Natural killer cell (primary cell): ENCODE measurements around the gene ANXA9. TPM values are rescaled to one million over a fixed set of nuclear protein-coding genes. Genes with fewer than 3 reads are reported as not detected.

Experiments used
- ATAC-seq, 3 donors: fragments of 150-1000 bp in 2 of 3; fragments of 200-7000 bp in 1 of 3; cut with Tn5 transposase; 1 replicate in 1 of 3; 2 replicates in 2 of 3; pipeline ENCODE4 v1.10.0; 2021; ENCODE audit warnings: mild to moderate bottlenecking in 2 of 3, moderate library complexity in 2 of 3
- DNase-seq, 2 donors: peaks; one replicate each; pipeline versions ENCODE4 v3.0.0 to v3.0.0-alpha.2; 2013 to 2021; ENCODE audit warnings: mixed read lengths in 1 of 2
- H3K27ac ChIP-seq: one replicate; pipeline ENCODE4 v1.5.1; 2013; ENCODE audit warnings: mild to moderate bottlenecking, low read length
- H3K27me3 ChIP-seq: one replicate; pipeline ENCODE4 v1.6.1; 2013; ENCODE audit warnings: low read length; ENCODE audit not compliant: control insufficient read depth, insufficient read depth
- H3K36me3 ChIP-seq: one replicate; pipeline ENCODE4 v1.6.1; 2013; ENCODE audit warnings: low read length; ENCODE audit not compliant: control insufficient read depth, insufficient read depth
- H3K4me1 ChIP-seq: one replicate; pipeline ENCODE4 v1.6.1; 2013; ENCODE audit warnings: low read length; ENCODE audit not compliant: control insufficient read depth, insufficient read depth
- H3K4me3 ChIP-seq: one replicate; pipeline ENCODE4 v1.5.1; 2013; ENCODE audit warnings: low read length
- H3K9me3 ChIP-seq: one replicate; pipeline ENCODE4 v1.6.1; 2013; ENCODE audit warnings: low read length; ENCODE audit not compliant: control insufficient read depth, insufficient read depth
- H3K27ac Mint-ChIP-seq, 2 donors: one replicate each; pipeline ENCODE4 v1.8.0; 2022; ENCODE audit warnings: mild to moderate bottlenecking in 2 of 2, mixed read lengths in 2 of 2, moderate library complexity in 1 of 2
- H3K27me3 Mint-ChIP-seq, 2 donors: one replicate each; pipeline ENCODE4 v1.8.0; 2022; ENCODE audit warnings: low read depth in 2 of 2, mixed read lengths in 2 of 2
- H3K36me3 Mint-ChIP-seq: one replicate; pipeline ENCODE4 v1.8.0; 2022; ENCODE audit warnings: mixed read lengths
- H3K4me1 Mint-ChIP-seq, 2 donors: one replicate each; pipeline ENCODE4 v1.8.0; 2022; ENCODE audit warnings: mixed read lengths in 2 of 2
- H3K4me3 Mint-ChIP-seq: one replicate; pipeline ENCODE4 v1.8.0; 2022; ENCODE audit warnings: mild to moderate bottlenecking, moderate library complexity, mixed read lengths
- H3K9me3 Mint-ChIP-seq, 2 donors: one replicate each; pipeline ENCODE4 v1.8.0; 2022; ENCODE audit warnings: mixed read lengths in 2 of 2
- WGBS: methylation state at CpG from one replicate; pipeline ENCODE4 v1.1.7; 2013; ENCODE audit warnings: missing lambda C conversion rate; ENCODE audit not compliant: insufficient coverage; 5-methylcytosine and 5-hydroxymethylcytosine counted together
- intact Hi-C: fragments of 100-400 bp; cut with micrococcal nuclease; formaldehyde crosslinking; loops from one replicate; pipeline ENCODE4 v1.14.2; 2022
- total RNA-seq, 4 donors: library from RNA; stranded (reverse); fragments of 120-200 nt in 1 of 4; gene quantifications; one replicate each; pipeline versions ENCODE4 v1.2.3 to v1.2.4, GENCODE V29; 2013 to 2022
- TF ChIP-seq, protein P1 (sequence below): fragments of 200-600 bp; IDR thresholded peaks from one replicate; pipeline ENCODE4 v1.8.0; 2022; ENCODE audit warnings: antibody characterized with exemption

Gene ANXA9
- total RNA-seq, 3 donors from 2014 or later (not counting 1 experiment from before 2014, with no cell fraction given): 0.25 TPM; not detected in 2

DNA sequence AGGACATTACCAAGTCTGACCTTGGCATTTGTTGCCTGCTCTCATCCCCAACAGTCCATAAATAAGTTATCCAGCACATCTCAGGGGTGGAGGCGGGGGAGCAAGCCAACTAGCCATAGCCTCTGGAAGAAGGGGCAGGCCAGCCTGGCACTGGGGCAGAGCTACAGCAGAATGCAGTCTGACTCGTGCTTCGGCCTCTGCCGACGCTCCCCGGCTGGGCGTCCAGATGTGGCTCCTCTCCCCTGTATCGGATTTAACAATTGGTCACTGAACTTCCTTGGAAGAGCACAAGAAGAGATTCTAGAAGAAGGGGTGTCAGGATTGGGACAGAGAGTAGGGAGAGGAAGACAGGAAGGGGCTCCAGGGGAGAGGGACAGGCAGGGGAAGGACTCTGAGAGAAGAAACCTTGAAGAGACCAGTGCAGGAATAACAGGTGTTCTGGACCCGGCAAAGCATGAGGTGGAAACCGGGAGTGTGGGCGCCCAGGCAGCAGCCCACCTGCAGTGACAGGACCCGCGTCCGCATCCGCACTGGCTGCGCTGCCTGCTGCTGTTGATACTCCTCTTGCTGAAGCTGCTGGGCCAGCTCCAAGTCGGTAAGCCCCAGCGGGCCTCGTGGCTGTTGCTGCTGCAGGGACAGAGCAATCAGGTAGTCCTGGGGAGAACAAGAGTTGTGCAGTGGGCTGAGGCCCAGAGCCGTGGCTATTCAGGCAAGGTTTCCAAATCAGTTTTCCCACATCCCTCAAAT, 15.2 kb downstream of the ANXA9 start:
- H3K4me1 ChIP-seq: peaks cover 7% of the 10 kb centered on the region
- Mint-ChIP-seq H3K27me3 (no peaks in the 10 kb centered on the region), H3K4me1 (peaks cover 6% of the 10 kb centered on the region in 2 donors), H3K36me3 (no peaks in the 10 kb centered on the region), H3K27ac (peak overlapping the region in 1 of 2 donors; percentile 24), H3K9me3 (no peaks in the 10 kb centered on the region), H3K4me3 (no peak overlapping the region)
- no peaks in the 10 kb centered on the region for H3K27me3 ChIP-seq
- TF ChIP-seq, protein P1, sequence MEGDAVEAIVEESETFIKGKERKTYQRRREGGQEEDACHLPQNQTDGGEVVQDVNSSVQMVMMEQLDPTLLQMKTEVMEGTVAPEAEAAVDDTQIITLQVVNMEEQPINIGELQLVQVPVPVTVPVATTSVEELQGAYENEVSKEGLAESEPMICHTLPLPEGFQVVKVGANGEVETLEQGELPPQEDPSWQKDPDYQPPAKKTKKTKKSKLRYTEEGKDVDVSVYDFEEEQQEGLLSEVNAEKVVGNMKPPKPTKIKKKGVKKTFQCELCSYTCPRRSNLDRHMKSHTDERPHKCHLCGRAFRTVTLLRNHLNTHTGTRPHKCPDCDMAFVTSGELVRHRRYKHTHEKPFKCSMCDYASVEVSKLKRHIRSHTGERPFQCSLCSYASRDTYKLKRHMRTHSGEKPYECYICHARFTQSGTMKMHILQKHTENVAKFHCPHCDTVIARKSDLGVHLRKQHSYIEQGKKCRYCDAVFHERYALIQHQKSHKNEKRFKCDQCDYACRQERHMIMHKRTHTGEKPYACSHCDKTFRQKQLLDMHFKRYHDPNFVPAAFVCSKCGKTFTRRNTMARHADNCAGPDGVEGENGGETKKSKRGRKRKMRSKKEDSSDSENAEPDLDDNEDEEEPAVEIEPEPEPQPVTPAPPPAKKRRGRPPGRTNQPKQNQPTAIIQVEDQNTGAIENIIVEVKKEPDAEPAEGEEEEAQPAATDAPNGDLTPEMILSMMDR: no peak
- H3K4me3 ChIP-seq: no peak overlapping the region
- no peak overlapping the region for H3K27ac ChIP-seq
- ATAC-seq: no peak
- peaks cover 12% of the 10 kb centered on the region for H3K36me3 ChIP-seq
- no peak for DNase-seq
- no peaks in the 10 kb centered on the region for H3K9me3 ChIP-seq
- 94% methylated on average over 20 of the region's 20 CpGs for WGBS
- intact Hi-C loops: loop anchor here (2.0 to 5.0 kb wide), 2 partner anchors 18 to 740 kb away; partner anchors contain the start of gene CA14

DNA sequence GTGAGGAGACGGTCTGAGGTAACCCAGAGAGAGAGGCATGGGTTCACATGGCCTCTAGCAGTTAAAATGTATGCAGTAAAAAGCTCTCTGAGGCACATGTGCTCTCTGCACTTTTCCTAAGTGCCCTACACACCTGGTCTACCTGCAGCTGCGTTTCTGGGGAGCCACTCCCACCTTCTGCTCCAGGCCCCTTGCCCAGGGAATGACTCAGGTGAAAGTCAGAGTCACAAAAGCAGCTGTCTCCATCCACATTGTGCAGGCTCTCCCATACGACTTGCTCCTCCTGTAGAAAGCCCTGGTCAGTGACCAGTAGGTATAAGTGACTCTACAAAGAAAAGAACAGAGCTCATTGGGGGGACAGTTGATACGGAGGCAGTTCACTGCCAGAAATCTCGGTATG, 15.9 kb downstream of the ANXA9 start:
- Mint-ChIP-seq H3K4me1 (peaks cover 6 to 12% of the 10 kb centered on the region in 2 donors), H3K4me3 (no peak overlapping the region), H3K36me3 (no peaks in the 10 kb centered on the region), H3K27me3 (no peaks in the 10 kb centered on the region), H3K9me3 (no peaks in the 10 kb centered on the region), H3K27ac (no peak overlapping the region)
- Histone ChIP-seq H3K27me3 (no peaks in the 10 kb centered on the region), H3K4me3 (no peak overlapping the region), H3K9me3 (no peaks in the 10 kb centered on the region), H3K27ac (no peak overlapping the region), H3K36me3 (peaks cover 12% of the 10 kb centered on the region), H3K4me1 (peaks cover 13% of the 10 kb centered on the region)
- no peak for DNase-seq
- TF ChIP-seq, protein P1: no peak
- intact Hi-C loops: loop anchor here (2.0 to 5.0 kb wide), 2 partner anchors 19 to 741 kb away; partner anchors contain the start of gene CA14
- no peak for ATAC-seq
- WGBS: 90% methylated on average over 4 of the region's 5 CpGs

DNA sequence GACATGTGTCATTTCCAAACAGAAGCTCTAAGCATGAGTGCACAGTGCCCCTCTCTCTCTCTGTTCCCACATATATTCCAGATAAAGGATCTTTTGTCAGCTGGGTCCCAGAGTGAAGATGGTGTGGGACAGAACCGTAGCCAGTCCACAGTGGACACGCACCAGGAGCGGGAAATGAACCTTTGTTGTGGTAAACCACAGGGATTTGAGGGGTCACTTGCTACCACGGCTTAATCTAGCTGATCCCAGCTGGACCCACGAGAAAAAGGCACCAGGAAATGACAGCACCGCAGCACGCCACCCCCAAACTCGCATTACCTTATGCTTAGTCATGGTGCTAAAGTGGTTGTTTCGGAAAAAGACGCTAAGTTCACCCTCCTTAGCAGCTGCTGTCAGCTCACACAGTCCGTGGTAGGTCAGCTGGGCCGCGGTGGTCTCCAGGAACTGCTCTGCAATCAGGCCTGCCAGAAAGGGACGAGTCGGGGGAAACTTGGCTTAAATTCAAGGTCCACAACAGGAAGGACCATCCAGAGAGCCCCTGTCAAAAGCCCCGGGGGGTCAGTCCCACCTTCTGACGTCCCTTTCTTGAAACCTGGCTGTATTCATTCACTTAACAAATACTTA, 17.1 kb downstream of the ANXA9 start:
- TF ChIP-seq, protein P1: no peak
- peaks cover 12% of the 10 kb centered on the region for H3K36me3 ChIP-seq
- DNase-seq (no peak), ATAC-seq (peak in 2 of 3 donors; percentile 59 to 77)
- Mint-ChIP-seq H3K27me3 (no peaks in the 10 kb centered on the region), H3K9me3 (no peaks in the 10 kb centered on the region), H3K4me1 (peaks cover 6 to 16% of the 10 kb centered on the region in 2 donors), H3K36me3 (no peaks in the 10 kb centered on the region), H3K4me3 (no peak overlapping the region), H3K27ac (peak overlapping the region in 1 of 2 donors; percentile 38)
- WGBS: 36% methylated on average over 17 of the region's 17 CpGs
- intact Hi-C loops: loop anchor here (5.0 kb wide), 1 partner anchor 742 kb away; the partner anchor contains the start of gene CA14
- H3K4me3 ChIP-seq: no peak overlapping the region
- H3K9me3 ChIP-seq: no peaks in the 10 kb centered on the region
- H3K27me3 ChIP-seq: no peaks in the 10 kb centered on the region
- H3K4me1 ChIP-seq: peaks cover 22% of the 10 kb centered on the region
- H3K27ac ChIP-seq: no peak overlapping the region
